HCT116 (cell line): ENCODE results near the gene CDV3. TPM values are rescaled to one million over a fixed set of nuclear protein-coding genes. Genes with fewer than 3 reads are reported as not detected.

Experiments used
- ATAC-seq: fragments of 200-7000 bp; cut with Tn5 transposase; 2 replicates; pipeline ENCODE4 v1.9.1; 2020; ENCODE audit warnings: mild to moderate bottlenecking, moderate library complexity
- BruUV-seq: library from RNA; stranded (reverse); fragments of 400-500 nt; replicated peaks from 2 replicates; lab custom pipeline; 2021; lab: Mats Ljungman, UMichigan
- CTCF ChIA-PET: fragments of 300-600 bp; sonication (Branson Sonifier 250); formaldehyde crosslinking; loops from one replicate; lab custom pipeline; 2021; ENCODE audit warnings: antibody characterized with exemption; lab: Charles Lee
- POLR2A ChIA-PET: fragments of 300-600, 350-600 bp; sonication (Branson Sonifier 250); formaldehyde crosslinking; loops from one replicate; lab custom pipeline; 2021; ENCODE audit warnings: antibody characterized with exemption; lab: Charles Lee
- RAD21 ChIA-PET, 2 experiments: fragments of 300-600 bp; sonication (Branson Sonifier 250); formaldehyde crosslinking; loops; one replicate each; lab custom pipeline; 2023; ENCODE audit warnings: low total read pairs in 2 of 2; ENCODE audit not compliant: uncharacterized antibody in 2 of 2, unreplicated experiment in 2 of 2, low non-redundant PET in 1 of 2; lab: Charles Lee
- DNase-seq: peaks from one replicate; pipeline ENCODE4 v3.0.0-alpha.2; 2010; ENCODE audit warnings: low read depth, low spot score
- H2AFZ ChIP-seq: fragments of 200-600 bp; shearing (Covaris generic), sonication (generic); 2 replicates; pipeline ENCODE4 v1.6.1; 2017; ENCODE audit warnings: low read depth, mixed run types, mixed read lengths, antibody characterized with exemption, low read length; ENCODE audit not compliant: poor library complexity, severe bottlenecking
- H3K27ac ChIP-seq: 2 replicates; pipeline ENCODE4 v1.5.1; 2012; ENCODE audit warnings: low read depth, low read length
- H3K27me3 ChIP-seq: fragments of 200-600 bp; sonication (generic); 2 replicates; pipeline ENCODE4 v1.6.1; 2016; ENCODE audit warnings: mixed run types, low read length, mixed read lengths; ENCODE audit not compliant: insufficient read depth
- H3K36me3 ChIP-seq, 2 experiments: fragments of 200-500 bp in 1 of 2; fragments of 200-600 bp in 1 of 2; sonication (Bioruptor generic) in 1 of 2; sonication (generic) in 1 of 2; 2 replicates each; pipeline versions ENCODE4 v1.5.1 to v1.6.1; 2014 to 2016; ENCODE audit warnings: low read length in 2 of 2, inconsistent platforms in 1 of 2, mixed read lengths in 1 of 2, mixed run types in 1 of 2; ENCODE audit not compliant: insufficient read depth in 2 of 2, control insufficient read depth in 1 of 2
- H3K4me1 ChIP-seq, 2 experiments: fragments of 200-600 bp in 1 of 2; sonication (generic) in 1 of 2; 2 replicates each; pipeline versions ENCODE4 v1.5.1 to v1.6.1; 2012 to 2017; ENCODE audit warnings: low read length in 2 of 2, inconsistent platforms in 1 of 2, mild to moderate bottlenecking in 1 of 2, mixed read lengths in 1 of 2, mixed run types in 1 of 2, moderate library complexity in 1 of 2; ENCODE audit not compliant: insufficient read depth in 2 of 2, control insufficient read depth in 1 of 2
- H3K4me2 ChIP-seq: fragments of 200-600 bp; sonication (generic); 2 replicates; pipeline ENCODE4 v1.6.1; 2017; ENCODE audit warnings: mixed run types, low read length, mixed read lengths
- H3K4me3 ChIP-seq, 2 experiments: fragments of 200-600 bp in 1 of 2; sonication (generic) in 1 of 2; replicated peaks in 1 of 2; 2 replicates each; pipeline ENCODE4 v1.5.1; 2011 to 2016; ENCODE audit warnings: low read length in 2 of 2, control low read depth in 1 of 2, low read depth in 1 of 2, mild to moderate bottlenecking in 1 of 2, mixed read lengths in 1 of 2, mixed run types in 1 of 2
- H3K79me2 ChIP-seq: fragments of 200-600 bp; sonication (generic); 2 replicates; pipeline ENCODE4 v1.6.1; 2017; ENCODE audit warnings: mild to moderate bottlenecking, mixed run types, low read length, moderate library complexity, mixed read lengths; ENCODE audit not compliant: insufficient read depth
- H3K9ac ChIP-seq: fragments of 200-600 bp; sonication (generic); 2 replicates; pipeline ENCODE4 v1.6.1; 2016; ENCODE audit warnings: low read length, mixed read lengths
- H3K9me2 ChIP-seq: fragments of 200-600 bp; sonication (generic), shearing (Covaris generic); 2 replicates; pipeline ENCODE4 v1.6.1; 2017; ENCODE audit warnings: mixed run types, mild to moderate bottlenecking, moderate library complexity; ENCODE audit not compliant: insufficient read depth
- H3K9me3 ChIP-seq, 2 experiments: fragments of 200-500 bp in 1 of 2; fragments of 200-600 bp in 1 of 2; sonication (Bioruptor generic) in 1 of 2; sonication (generic) in 1 of 2; 2 replicates each; pipeline ENCODE4 v1.6.1; 2014 to 2017; ENCODE audit warnings: low read length in 2 of 2, mixed read lengths in 2 of 2, inconsistent platforms in 1 of 2, low read depth in 1 of 2, mild to moderate bottlenecking in 1 of 2, mixed run types in 1 of 2, moderate library complexity in 1 of 2; ENCODE audit not compliant: control insufficient read depth in 1 of 2, insufficient read depth in 1 of 2
- H4K20me1 ChIP-seq: fragments of 200-600 bp; sonication (generic), shearing (Covaris generic); 2 replicates; pipeline ENCODE4 v1.6.1; 2017; ENCODE audit warnings: mixed run types, mild to moderate bottlenecking, moderate library complexity; ENCODE audit not compliant: insufficient read depth
- ATF3 ChIP-seq: IDR thresholded peaks from 2 replicates; pipeline ENCODE4 v1.6.1; 2012
- CBX3 ChIP-seq: IDR thresholded peaks from 2 replicates; pipeline ENCODE4 v1.6.1; 2012; ENCODE audit warnings: low read depth
- CEBPB ChIP-seq: IDR thresholded peaks from 2 replicates; pipeline ENCODE4 v1.6.1; 2012; ENCODE audit warnings: low read depth
- CTCF ChIP-seq, 3 experiments: fragments of 200-600 bp in 1 of 3; sonication (generic) in 1 of 3; IDR thresholded peaks in 2 of 3; conservative IDR thresholded peaks in 1 of 3; 2 replicates each; pipeline ENCODE4 v1.5.1; 2012 to 2017; ENCODE audit warnings: low read depth in 2 of 3, low read length in 2 of 3, antibody characterized with exemption in 1 of 3, borderline replicate concordance in 1 of 3, control low read depth in 1 of 3, mild to moderate bottlenecking in 1 of 3, mixed read lengths in 1 of 3, mixed run types in 1 of 3, moderate library complexity in 1 of 3; ENCODE audit not compliant: insufficient read depth in 1 of 3
- EGR1 ChIP-seq: IDR thresholded peaks from 2 replicates; pipeline ENCODE4 v1.6.1; 2012; ENCODE audit warnings: low read depth
- ELF1 ChIP-seq: IDR thresholded peaks from 2 replicates; pipeline ENCODE4 v1.6.1; 2012; ENCODE audit warnings: low read depth, borderline replicate concordance
- EZH2phosphoT487 ChIP-seq: fragments of 200-600 bp; IDR thresholded peaks from 2 replicates; pipeline ENCODE4 v1.6.1; 2018; ENCODE audit warnings: antibody characterized with exemption, borderline replicate concordance
- FOSL1 ChIP-seq: IDR thresholded peaks from 2 replicates; pipeline ENCODE4 v1.6.1; 2012; ENCODE audit warnings: low read depth
- JUND ChIP-seq: IDR thresholded peaks from 2 replicates; pipeline ENCODE4 v1.6.1; 2012
- MAX ChIP-seq: IDR thresholded peaks from 2 replicates; pipeline ENCODE4 v1.6.1; 2012
- POLR2A ChIP-seq: IDR thresholded peaks from 2 replicates; pipeline ENCODE4 v1.7.0; 2011; ENCODE audit warnings: borderline replicate concordance; ENCODE audit not compliant: insufficient read depth, insufficient read length; ENCODE audit errors: extremely low read depth
- RAD21 ChIP-seq: IDR thresholded peaks from 2 replicates; pipeline ENCODE4 v1.6.1; 2012; ENCODE audit warnings: low read depth, mild to moderate bottlenecking
- REST ChIP-seq: IDR thresholded peaks from 2 replicates; pipeline ENCODE4 v1.6.1; 2012; ENCODE audit warnings: low read depth
- SIN3A ChIP-seq: IDR thresholded peaks from 2 replicates; pipeline ENCODE4 v1.6.1; 2012; ENCODE audit warnings: low read depth
- SP1 ChIP-seq: IDR thresholded peaks from 2 replicates; pipeline ENCODE4 v1.6.1; 2012; ENCODE audit warnings: low read depth
- YY1 ChIP-seq: IDR thresholded peaks from 2 replicates; pipeline ENCODE4 v1.6.1; 2011; ENCODE audit warnings: low read length, low read depth, moderate library complexity, mild to moderate bottlenecking; ENCODE audit not compliant: insufficient replicate concordance; ENCODE audit errors: extremely low read depth
- ZFX ChIP-seq: fragments of 450-650 bp; IDR thresholded peaks from 2 replicates; pipeline ENCODE4 v1.6.1; 2017
- ZNF274 ChIP-seq: fragments of 200-500 bp; sonication (Bioruptor generic); IDR thresholded peaks from 2 replicates; pipeline ENCODE4 v1.6.1; 2014; ENCODE audit warnings: mild to moderate bottlenecking, low read depth, low read length, inconsistent platforms
- intact Hi-C: fragments of 100-400 bp; cut with micrococcal nuclease; formaldehyde crosslinking; loops from 2 replicates; pipeline ENCODE4 v1.10.0; 2022
- total RNA-seq: library from RNA; stranded (reverse); gene quantifications from one replicate; pipeline ENCODE4 v1.2.1, GENCODE V29; 2021; ENCODE audit not compliant: unreplicated experiment

CDV3 gene
- total RNA-seq, 1 experiment from 2014 or later = 153 TPM

- TF ChIP-seq REST (no peak), RAD21 (no peak), CBX3 (no peak)
Observed at GRCh38 chr3:133532951-133533350, 40.5 kb upstream of the CDV3 start (continued).

GRCh38 chr3:133535971-133536881 is 37.3 kb upstream of the CDV3 start:
- DNase-seq = no peak
- Histone ChIP-seq H3K36me3 (no peaks in the 10 kb centered on the region), H3K9me3 (no peaks in the 10 kb centered on the region), H3K9ac (no peak overlapping the region), H3K79me2 (no peaks in the 10 kb centered on the region), H3K4me2 (no peak overlapping the region), H3K4me1 (peaks cover 6 to 11% of the 10 kb centered on the region in 2 experiments; a peak in 3 of 4 replicates), H4K20me1 (no peaks in the 10 kb centered on the region), H3K4me3 (no peak overlapping the region), H3K27me3 (no peaks in the 10 kb centered on the region), H2AFZ (no peak overlapping the region), H3K27ac (no peak overlapping the region), H3K9me2 (no peaks in the 10 kb centered on the region)
- ChIA-PET POLR2A (no interaction called here), CTCF (interaction anchor here (1.0 kb wide), 1 partner anchor 37 kb away, joined by 3 read pairs; the partner anchor contains the start of gene CDV3), RAD21 (no interaction called here)
- no peak for ATAC-seq
- no TSS peak for BruUV-seq
- intact Hi-C loops = no loop called here
- TF ChIP-seq CTCF (IDR thresholded peaks at IDR 0.05 in 2 of 3, conservative IDR thresholded peaks at IDR 0.05 in 1 of 3; ENCODE audit: borderline replicate concordance in 1 of 3, insufficient read depth in 1 of 3, low read depth in 2 of 3, low read length in 2 of 3) (no peak), SIN3A (no peak), MAX (no peak), ZFX (no peak), SP1 (no peak), ATF3 (no peak), CEBPB (no peak), CBX3 (no peak), RAD21 (no peak), POLR2A (no peak), YY1 (no peak), ZNF274 (no peak), EGR1 (no peak), JUND (no peak), FOSL1 (no peak), ELF1 (no peak), EZH2phosphoT487 (no peak)
